Stimulated activated CD8-positive, alpha-beta memory T cell treated with anti-CD3 and anti-CD28 coated beads, Interleukin-2, amount 100 ng/mL, for 48 hours (primary cell): ENCODE data around the gene KCTD1.

Experiments used
- DNase-seq, 2 donors: peaks; one replicate each; pipeline ENCODE4 v3.0.0-alpha.2; 2020; ENCODE audit warnings: low read depth in 2 of 2

KCTD1 gene

GRCh38 chr18:26549263-26550094 is 1.1 kb upstream of the KCTD1 start:
- no peak for DNase-seq

GRCh38 chr18:26547646-26548414 is 523 bp downstream of the KCTD1 start:
- DNase-seq: peak; percentile 51 to 55

DNA sequence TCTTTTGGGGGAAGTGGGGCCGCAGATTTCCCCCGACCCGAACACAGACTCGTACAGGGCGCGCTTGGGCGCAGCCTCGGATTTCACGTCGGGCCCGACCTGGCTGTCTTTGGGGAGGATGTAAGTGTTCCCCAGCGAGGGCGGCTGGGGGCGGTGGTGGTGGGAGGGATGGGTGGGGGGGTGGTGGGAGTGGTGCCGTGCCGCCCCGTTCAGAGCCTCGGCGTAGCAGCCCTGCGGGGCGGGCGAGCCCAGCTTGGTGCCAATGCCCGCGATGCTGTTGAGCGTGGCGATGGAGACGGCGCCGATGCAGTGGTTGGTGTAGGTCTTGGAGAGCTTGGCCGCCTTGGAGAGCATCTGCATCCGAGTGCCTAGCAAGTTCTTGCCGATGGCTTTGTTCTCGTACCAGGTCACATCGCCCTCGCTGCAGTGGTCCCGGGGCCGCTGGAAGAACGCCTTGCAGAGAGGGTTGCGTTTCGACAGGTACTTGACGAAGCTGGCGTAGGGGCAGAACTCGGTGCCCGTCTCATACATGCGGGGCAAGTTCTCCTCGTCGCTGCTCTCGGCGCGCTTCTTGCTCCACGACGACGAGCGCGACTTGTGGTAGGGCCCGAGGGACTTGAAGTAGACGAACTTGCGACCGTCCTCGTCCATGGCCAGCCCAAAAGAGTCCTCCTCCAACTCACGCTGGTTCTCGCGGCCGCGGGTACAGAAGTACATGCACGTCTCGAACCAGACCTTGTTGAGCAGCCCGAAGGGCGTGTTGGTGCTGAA is 1.3 kb downstream of the KCTD1 start:
- no peak for DNase-seq

DNA sequence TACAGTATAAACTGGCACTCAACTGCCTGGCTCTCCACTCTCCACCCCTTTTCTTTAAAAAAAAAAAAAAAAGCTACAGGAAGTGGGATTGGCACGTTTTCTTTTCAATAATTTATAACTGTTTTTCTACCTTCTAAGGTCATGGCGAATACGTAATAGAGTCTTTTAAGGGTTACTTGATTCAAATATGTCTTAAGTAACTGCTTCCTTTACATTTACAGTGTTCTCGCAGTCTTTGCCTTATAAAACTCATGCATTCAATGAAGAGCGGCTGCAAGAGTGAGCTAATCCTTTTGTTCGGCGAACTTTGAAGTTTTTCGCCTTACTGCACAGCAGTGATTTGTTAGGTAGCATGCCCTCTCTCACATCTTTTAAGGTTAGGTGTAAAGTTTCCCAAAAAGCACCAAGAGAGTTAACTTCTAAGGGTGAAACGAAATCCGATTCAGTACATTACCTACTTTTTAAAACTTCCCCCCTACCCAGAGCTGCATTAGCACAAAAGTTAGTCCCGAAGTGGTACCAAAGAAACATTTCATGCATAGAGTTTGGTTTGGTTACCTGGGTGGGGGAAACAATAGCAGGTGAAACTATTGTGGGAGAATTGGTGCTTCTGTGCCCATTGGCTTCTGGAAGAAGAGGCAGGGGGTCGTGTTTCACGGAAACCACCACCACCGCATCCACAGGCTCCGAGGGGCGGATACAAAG is 2.0 kb downstream of the KCTD1 start:
- DNase-seq: no peak

- no peak for DNase-seq
Observed at GRCh38 chr18:26545335-26546123, 2.8 kb downstream of the KCTD1 start.

DNA sequence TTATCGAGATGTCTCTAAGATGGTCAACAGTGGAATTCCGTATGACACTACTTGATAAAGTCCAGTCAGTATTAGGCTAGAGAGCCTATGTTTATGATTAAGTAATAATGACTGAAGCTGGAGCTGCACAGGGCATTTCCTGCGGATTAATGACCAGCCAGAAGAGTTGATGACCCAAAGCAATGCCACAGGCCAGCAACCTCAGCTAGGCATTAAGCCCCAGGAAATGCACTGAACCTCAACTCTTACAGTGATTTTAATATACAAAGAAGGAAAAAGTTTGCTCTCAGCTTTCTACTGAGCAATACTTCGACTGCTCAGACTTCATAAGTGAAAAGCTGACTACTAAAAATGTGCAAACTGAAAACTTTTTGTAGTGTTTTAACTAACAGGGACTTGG is 3.9 kb downstream of the KCTD1 start:
- DNase-seq: no peak

DNA sequence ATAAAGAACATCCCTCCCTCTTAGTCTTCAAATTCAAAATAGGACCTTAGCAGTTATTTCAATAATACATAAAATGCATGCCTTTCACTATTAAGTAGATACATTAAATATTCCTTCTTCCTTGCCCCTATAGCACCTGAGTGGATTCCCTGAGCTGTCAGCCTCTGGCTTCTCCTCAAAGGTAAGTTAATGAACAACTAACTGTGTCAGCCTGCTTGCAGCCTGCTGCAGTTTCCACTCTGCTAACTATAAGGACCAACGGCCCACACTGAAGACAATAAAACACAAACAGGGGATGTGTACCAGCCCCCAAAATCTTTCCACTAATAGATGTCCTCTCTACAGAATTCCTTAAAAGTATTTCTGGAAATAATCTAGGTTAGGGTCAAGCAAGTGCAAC is 5.0 kb downstream of the KCTD1 start:
- DNase-seq: no peak

GRCh38 chr18:26540043-26540628 is 8.2 kb downstream of the KCTD1 start:
- DNase-seq: no peak

- DNase-seq: no peak
Observed at GRCh38 chr18:26538524-26538923, 9.8 kb downstream of the KCTD1 start.

DNA sequence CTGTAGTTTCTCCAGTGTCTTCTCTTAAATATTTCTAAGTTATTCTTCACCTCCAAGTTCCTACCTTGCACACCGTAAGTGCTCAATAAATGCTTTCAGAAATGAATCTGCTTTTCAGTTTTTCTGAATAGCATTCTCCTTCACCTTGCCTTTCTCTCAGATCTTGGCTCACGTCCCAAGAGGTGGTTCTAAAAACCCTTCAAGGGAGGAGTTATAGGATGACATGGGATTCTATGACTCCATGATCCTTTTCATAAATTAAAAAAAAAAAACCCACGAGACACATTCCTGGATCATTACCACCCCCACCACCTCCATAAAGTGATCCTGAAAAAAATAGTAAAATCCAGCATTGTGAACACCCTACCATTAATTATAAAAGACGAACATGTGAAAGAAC is 11.7 kb downstream of the KCTD1 start:
- no peak for DNase-seq

- no peak for DNase-seq
Observed at GRCh38 chr18:26536032-26536431, 12.3 kb downstream of the KCTD1 start.

- DNase-seq: no peak
Observed at GRCh38 chr18:26535630-26536029, 12.7 kb downstream of the KCTD1 start.

DNA sequence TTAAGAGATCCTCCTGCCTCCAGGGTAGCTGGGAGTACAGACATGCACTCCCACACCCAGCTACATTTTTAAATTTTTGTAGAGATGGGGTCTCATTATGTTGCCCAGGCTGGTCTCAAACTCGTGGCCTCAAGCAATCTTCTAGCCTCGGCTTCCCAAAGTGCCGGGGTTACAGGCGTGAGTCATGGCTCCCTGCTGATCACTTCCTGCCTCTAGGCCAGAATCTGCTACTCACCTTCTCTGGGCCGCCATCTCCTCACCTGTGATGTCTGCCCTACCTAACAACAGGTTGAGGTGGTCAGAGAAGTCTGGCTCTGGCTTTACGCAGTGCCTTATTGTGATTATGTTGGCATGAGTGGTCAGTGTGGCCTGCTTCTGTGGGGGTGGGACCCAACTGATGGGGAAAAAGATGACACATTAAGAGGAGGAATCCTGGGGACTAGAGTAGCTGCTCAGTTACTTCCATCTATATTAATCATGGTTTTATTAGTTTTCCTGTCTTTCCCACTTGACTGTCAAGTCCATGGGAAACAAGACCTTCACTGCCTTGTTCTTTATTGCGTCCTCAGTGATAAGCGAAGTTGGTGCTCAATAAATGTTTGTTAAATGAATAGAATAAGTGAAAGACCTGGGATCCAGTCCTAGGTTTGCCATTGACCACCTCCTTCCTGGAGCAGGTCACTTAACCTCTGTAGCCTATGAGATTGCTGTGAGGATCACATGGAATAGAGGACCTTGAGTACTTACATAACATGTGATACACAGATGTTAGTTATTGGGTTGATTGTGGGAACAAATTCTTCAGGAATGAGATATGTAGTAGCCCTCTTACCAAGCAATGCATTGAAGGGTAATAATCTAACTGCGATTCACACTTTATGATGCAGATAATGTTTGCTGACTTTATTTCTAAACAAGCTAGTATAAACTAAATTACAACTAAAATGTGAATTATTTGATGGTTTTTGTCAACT is 15.7 kb downstream of the KCTD1 start:
- no peak for DNase-seq

DNA sequence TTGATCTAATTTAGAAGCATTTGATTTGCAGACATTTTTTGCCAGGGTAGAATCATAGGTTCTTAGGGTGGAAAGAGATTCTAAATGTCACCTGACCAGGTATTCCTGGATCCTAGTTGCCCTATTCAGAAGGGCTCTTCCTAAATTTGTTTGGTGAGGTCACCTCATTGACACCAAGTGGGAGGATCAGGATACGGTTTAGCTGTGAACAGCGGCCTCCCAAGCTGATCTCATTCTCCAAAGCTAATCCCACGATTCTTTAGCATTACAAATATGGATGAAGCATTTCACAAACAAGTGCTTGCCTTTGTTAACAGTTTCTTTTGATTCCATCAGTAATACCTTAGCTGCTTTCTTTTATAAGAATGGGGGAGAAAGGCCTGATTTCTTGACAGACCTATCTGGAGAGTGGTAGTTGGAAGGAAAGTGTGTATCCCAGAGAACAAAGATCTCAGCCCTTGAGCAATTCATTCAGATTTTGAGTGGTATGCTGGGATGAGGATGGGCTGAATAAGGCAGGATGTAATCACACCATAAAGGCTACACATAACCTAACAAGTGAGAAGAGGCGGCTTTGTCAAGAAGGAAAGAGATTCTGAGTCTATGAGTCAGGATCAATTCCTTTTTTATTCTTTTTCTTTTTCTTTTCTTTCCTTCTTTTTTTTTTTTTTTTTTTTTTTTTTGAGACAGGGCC is 16.6 kb downstream of the KCTD1 start:
- DNase-seq: no peak

DNA sequence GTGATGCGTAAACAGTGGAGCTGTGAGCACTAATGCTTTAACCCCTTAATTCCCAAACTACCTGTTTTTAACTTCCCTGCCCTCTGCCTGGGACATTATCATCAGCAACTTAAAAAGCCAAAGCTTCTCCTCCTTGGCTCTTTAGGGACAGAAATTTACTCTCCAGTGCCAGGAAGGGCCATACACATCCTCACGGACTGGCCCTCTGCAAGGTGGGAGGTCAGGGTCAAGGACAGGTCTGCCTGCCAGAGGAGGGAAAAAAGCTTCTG is 21.5 kb downstream of the KCTD1 start:
- no peak for DNase-seq

DNA sequence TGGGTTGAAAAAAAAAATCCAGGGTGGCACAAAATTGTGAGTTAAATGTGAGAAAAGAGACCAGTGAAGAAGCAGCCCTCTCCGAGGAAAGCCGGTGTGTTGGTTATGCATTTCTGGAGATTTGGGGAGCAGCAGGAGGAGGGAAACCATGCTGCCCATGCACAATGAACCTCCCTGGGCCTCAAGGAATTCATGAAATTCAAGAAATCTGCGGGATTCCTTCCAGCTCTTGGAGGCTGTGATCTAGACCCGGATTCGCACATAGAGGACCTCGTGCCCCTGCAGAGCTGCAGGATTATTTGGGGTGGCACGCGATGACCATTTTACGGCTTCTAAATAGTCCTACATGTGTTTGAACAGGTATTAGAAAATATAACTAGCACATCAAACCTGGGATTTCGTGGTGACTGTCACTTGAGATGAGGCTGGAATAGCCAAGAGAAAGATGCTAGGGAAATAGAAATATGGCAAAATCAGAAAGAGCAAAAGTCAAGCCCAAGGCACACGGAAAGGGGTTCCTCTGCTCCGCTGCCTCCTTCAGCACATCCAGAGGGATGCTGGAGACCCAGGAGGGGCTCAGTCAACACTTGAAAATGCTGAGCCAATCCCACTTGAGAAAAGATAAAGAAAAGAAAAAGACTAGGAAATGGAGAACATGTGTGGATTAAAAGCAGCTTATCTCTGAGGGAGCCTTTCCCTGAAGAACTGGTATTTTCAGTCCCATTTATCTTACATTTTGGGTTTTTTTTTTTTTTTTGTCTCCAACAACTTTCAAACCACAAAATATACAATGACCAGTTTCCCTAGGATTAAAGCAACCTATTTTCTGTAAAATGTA is 22.0 kb downstream of the KCTD1 start:
- no peak for DNase-seq

DNA sequence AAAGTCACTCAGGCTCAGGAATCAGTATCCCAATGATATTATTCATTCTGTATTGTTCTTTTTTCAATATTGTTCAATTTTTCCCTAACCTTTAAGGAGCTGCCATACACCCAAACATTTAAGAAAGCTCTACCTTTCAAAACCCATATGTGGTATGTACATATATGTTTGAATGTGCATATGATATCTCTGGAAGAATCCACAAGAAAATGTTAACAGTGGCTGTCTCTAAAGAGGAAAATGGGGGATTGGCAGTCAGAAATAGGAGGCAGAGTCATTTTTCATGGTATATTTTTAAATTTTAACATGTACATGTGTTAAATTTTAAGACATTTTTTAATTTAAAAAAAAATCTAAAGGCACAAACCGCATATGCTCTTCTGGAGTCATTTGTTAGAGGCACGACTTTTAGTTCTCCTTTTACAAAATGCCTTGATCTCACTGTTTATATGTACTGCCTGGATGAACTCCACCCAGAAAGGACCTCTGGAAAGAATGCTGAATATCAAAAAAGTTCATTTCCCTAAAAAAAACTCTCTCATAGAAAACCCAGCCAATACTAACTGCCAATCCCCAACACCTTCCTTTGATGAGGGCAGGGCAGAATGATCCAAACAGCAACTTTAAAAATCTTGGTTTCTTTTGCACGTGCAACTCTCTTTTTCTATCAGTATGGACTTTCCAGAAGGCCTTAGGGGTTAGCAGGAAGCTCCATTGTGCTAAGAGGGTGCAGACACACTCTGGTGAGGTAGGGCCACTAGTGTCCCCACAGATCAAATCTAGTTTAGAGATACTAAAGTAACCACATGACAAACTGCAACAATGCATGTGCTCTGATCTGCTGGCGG is 23.6 kb downstream of the KCTD1 start:
- DNase-seq: no peak
